IMR-90 (cell line): Measurements from ENCODE around the gene PARP6. TPM values are rescaled to one million over a fixed set of nuclear protein-coding genes. Genes with fewer than 3 reads are reported as not detected.
A peak's percentile ranks its signal among the peaks of the same experiment; 100 is the strongest.

Experiments
- ATAC-seq: fragments of 200-7000 bp; cut with Tn5 transposase; 2 replicates; pipeline ENCODE4 v1.9.1; 2020; ENCODE audit warnings: low read depth, mild to moderate bottlenecking, moderate library complexity
- BruUV-seq: library from RNA; stranded (reverse); fragments of 400-500 nt; replicated peaks from 2 replicates; lab custom pipeline; 2021; lab: Mats Ljungman, UMichigan
- CTCF ChIA-PET: fragments of 300-600 bp; formaldehyde crosslinking; extraction: SDS; loops from one replicate; lab custom pipeline; 2021; ENCODE audit warnings: antibody characterized with exemption; lab: Yijun Ruan, JAX
- POLR2A ChIA-PET: fragments of 300-600 bp; sonication (Branson Sonifier 250); formaldehyde crosslinking; loops from one replicate; lab custom pipeline; 2022; ENCODE audit warnings: antibody characterized with exemption; ENCODE audit not compliant: unreplicated experiment; lab: Charles Lee
- DNase-seq: peaks from one replicate; pipeline ENCODE4 v3.0.0; 2013
- H2AFZ ChIP-seq: replicated peaks from 2 replicates; pipeline ENCODE3; 2013; ENCODE audit warnings: low read length, mild to moderate bottlenecking; ENCODE audit not compliant: poor library complexity
- H2AK5ac ChIP-seq: 2 replicates; pipeline ENCODE4 v1.6.1; 2013; ENCODE audit warnings: low read depth, low read length, inconsistent platforms
- H2AK9ac ChIP-seq: replicated peaks from 2 replicates; pipeline ENCODE3; 2013; ENCODE audit warnings: mild to moderate bottlenecking, low read depth, low read length, moderate library complexity; ENCODE audit not compliant: poor library complexity
- H2BK120ac ChIP-seq: 2 replicates; pipeline ENCODE4 v1.6.1; 2013; ENCODE audit warnings: low read depth, low read length, inconsistent platforms
- H2BK15ac ChIP-seq: 3 replicates; pipeline ENCODE4 v1.6.1; 2013; ENCODE audit warnings: low read depth, low read length, inconsistent platforms
- H2BK20ac ChIP-seq: 2 replicates; pipeline ENCODE4 v1.6.1; 2013; ENCODE audit warnings: low read depth, mild to moderate bottlenecking, inconsistent platforms, low read length, moderate library complexity
- H2BK5ac ChIP-seq: 2 replicates; pipeline ENCODE4 v1.6.1; 2013; ENCODE audit warnings: mild to moderate bottlenecking, low read depth, low read length, inconsistent platforms; ENCODE audit not compliant: poor library complexity, severe bottlenecking
- H3K14ac ChIP-seq: replicated peaks from 2 replicates; pipeline ENCODE4 v1.6.1; 2013; ENCODE audit warnings: low read depth, low read length, inconsistent platforms
- H3K18ac ChIP-seq: 2 replicates; pipeline ENCODE4 v1.6.1; 2013; ENCODE audit warnings: low read depth, low read length, control low read depth
- H3K23ac ChIP-seq: 2 replicates; pipeline ENCODE4 v1.6.1; 2013; ENCODE audit warnings: low read depth, low read length, inconsistent platforms
- H3K27ac ChIP-seq: 2 replicates; pipeline ENCODE4 v1.5.1; 2013; ENCODE audit warnings: mild to moderate bottlenecking, control low read depth, low read length; ENCODE audit not compliant: insufficient read depth
- H3K27me3 ChIP-seq: 2 replicates; pipeline ENCODE4 v1.6.1; 2013; ENCODE audit warnings: low read length; ENCODE audit not compliant: control insufficient read depth, insufficient read depth
- H3K36me3 ChIP-seq: 2 replicates; pipeline ENCODE4 v1.6.1; 2013; ENCODE audit warnings: low read length, mixed read lengths; ENCODE audit not compliant: control insufficient read depth, insufficient read depth
- H3K4ac ChIP-seq: 2 replicates; pipeline ENCODE4 v1.6.1; 2013; ENCODE audit warnings: low read depth, low read length, inconsistent platforms
- H3K4me1 ChIP-seq: 2 replicates; pipeline ENCODE4 v1.6.1; 2013; ENCODE audit warnings: low read length, mixed read lengths; ENCODE audit not compliant: control insufficient read depth, insufficient read depth
- H3K4me2 ChIP-seq: 2 replicates; pipeline ENCODE4 v1.6.1; 2013; ENCODE audit warnings: low read depth, mild to moderate bottlenecking, control low read depth, low read length, moderate library complexity
- H3K4me3 ChIP-seq: 2 replicates; pipeline ENCODE4 v1.5.1; 2013; ENCODE audit warnings: low read depth, mild to moderate bottlenecking, control low read depth, low read length, moderate library complexity; ENCODE audit not compliant: insufficient read depth
- H3K56ac ChIP-seq: 2 replicates; pipeline ENCODE4 v1.6.1; 2013; ENCODE audit warnings: low read length, inconsistent platforms; ENCODE audit not compliant: insufficient read depth; ENCODE audit errors: extremely low read depth
- H3K79me1 ChIP-seq, 2 experiments: 2 replicates each; pipeline ENCODE4 v1.6.1; 2013; ENCODE audit warnings: low read length in 2 of 2, inconsistent platforms in 1 of 2, low read depth in 1 of 2
- H3K9ac ChIP-seq: 2 replicates; pipeline ENCODE4 v1.6.1; 2013; ENCODE audit warnings: low read depth, low read length, control low read depth
- H3K9me1 ChIP-seq: 2 replicates; pipeline ENCODE4 v1.6.1; 2013; ENCODE audit warnings: low read length, inconsistent platforms; ENCODE audit not compliant: insufficient read depth
- H3K9me3 ChIP-seq: 2 replicates; pipeline ENCODE4 v1.6.1; 2013; ENCODE audit warnings: low read length; ENCODE audit not compliant: control insufficient read depth, insufficient read depth
- H4K20me1 ChIP-seq: 2 replicates; pipeline ENCODE4 v1.6.1; 2013; ENCODE audit warnings: low read length, inconsistent platforms; ENCODE audit not compliant: insufficient read depth
- H4K5ac ChIP-seq: 2 replicates; pipeline ENCODE4 v1.6.1; 2013; ENCODE audit warnings: mild to moderate bottlenecking, low read depth, low read length, control low read depth
- H4K8ac ChIP-seq, 2 experiments: 2 replicates each; pipeline ENCODE4 v1.6.1; 2013; ENCODE audit warnings: low read depth in 2 of 2, low read length in 2 of 2, control low read depth in 1 of 2, inconsistent platforms in 1 of 2
- H4K91ac ChIP-seq: 2 replicates; pipeline ENCODE4 v1.6.1; 2013; ENCODE audit warnings: low read depth, low read length, inconsistent platforms; ENCODE audit not compliant: insufficient read depth
- CEBPB ChIP-seq: IDR thresholded peaks from 2 replicates; pipeline ENCODE4 v1.6.1; 2012; ENCODE audit warnings: low read depth, low read length, improper control_type of control experiment
- CHD1 ChIP-seq: IDR thresholded peaks from 2 replicates; pipeline ENCODE4 v1.6.1; 2012; ENCODE audit warnings: low read depth, low read length, improper control_type of control experiment
- MAFK ChIP-seq: IDR thresholded peaks from 2 replicates; pipeline ENCODE4 v1.6.1; 2012; ENCODE audit warnings: low read depth, low read length, improper control_type of control experiment
- MAZ ChIP-seq: IDR thresholded peaks from 2 replicates; pipeline ENCODE4 v1.6.1; 2012; ENCODE audit warnings: low read depth, mild to moderate bottlenecking, low read length, improper control_type of control experiment, moderate library complexity, borderline replicate concordance
- NFE2L2 ChIP-seq: fragments of 150-350 bp; IDR thresholded peaks from 2 replicates; pipeline ENCODE4 v1.6.1; 2016; ENCODE audit warnings: low read depth, mild to moderate bottlenecking, low read length
- RCOR1 ChIP-seq: IDR thresholded peaks from 2 replicates; pipeline ENCODE4 v1.6.1; 2012; ENCODE audit warnings: mild to moderate bottlenecking, low read length, improper control_type of control experiment; ENCODE audit not compliant: insufficient replicate concordance
- SMC3 ChIP-seq: fragments of 150-350 bp; IDR thresholded peaks from 2 replicates; pipeline ENCODE4 v1.6.1; 2016; ENCODE audit warnings: low read depth, mild to moderate bottlenecking, antibody characterized with exemption, low read length, moderate library complexity
- whole genome bisulfite sequencing, 2 experiments: methylation state at CpG; one replicate each; pipeline versions ENCODE4 v1.1.5 to v1.1.7; 2013; ENCODE audit warnings: missing lambda C conversion rate in 2 of 2; ENCODE audit not compliant: insufficient read length in 1 of 2; ENCODE audit errors: extremely low coverage in 2 of 2; 5-methylcytosine and 5-hydroxymethylcytosine counted together
- dilution Hi-C: fragments of 300-500 bp; cut with HindIII; formaldehyde crosslinking; loops from one replicate; pipeline ENCODE4 v1.14.3; 2018; ENCODE audit warnings: low sequenced_read_pairs; ENCODE audit not compliant: unreplicated experiment
- in situ Hi-C: fragments of 300-500 bp; cut with MboI; formaldehyde crosslinking; loops from 3 replicates; pipeline ENCODE4 v1.14.3; 2019; ENCODE audit warnings: low sequenced_read_pairs, inconsistent platforms, mixed read lengths
- intact Hi-C: fragments of 100-400 bp; cut with micrococcal nuclease; formaldehyde crosslinking; loops from 2 replicates; pipeline ENCODE4 v1.10.0; 2022
- polyA plus RNA-seq, 3 experiments: library from polyadenylated mRNA; depleted of rRNA; stranded (reverse); fragments of >200 nt; gene quantifications; 2 replicates each; pipeline ENCODE4 v1.2.3, GENCODE V29; 2012; ENCODE audit warnings: low replicate concordance in 1 of 3
- total RNA-seq: library from RNA; depleted of rRNA; stranded (reverse); fragments of >200 nt; gene quantifications from 2 replicates; pipeline ENCODE4 v1.2.3, GENCODE V29; 2012
- TF ChIP-seq, protein P1 (sequence below): fragments of 150-350 bp; IDR thresholded peaks from 2 replicates; pipeline ENCODE4 v1.6.1; 2017; ENCODE audit warnings: mild to moderate bottlenecking, antibody characterized with exemption, low read length, low read depth

PARP6 gene
- total and polyA plus RNA-seq, 2 of the 4 experiments (the other 2 are of a cell fraction), result 13.4 to 45.1 TPM

DNA sequence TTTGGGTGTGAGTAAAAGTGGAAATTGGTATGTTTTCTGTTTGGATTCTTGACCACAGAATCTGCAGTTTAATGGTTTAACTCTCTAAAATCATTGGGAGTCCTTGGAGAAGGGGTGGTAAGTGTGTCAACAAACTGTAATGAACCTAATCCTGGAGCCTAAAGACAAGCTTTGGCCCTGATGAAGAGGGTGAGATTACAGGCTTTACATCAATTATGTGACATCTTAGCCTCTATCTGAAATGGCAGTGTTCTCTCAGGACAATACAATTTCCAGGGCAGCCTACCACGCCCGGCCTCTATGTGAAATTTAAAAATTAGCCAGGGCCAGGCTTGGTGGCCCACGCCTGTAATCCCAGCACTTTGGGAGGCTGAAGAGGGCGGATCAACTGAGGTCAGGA is 37.1 kb downstream of the PARP6 start:
- WGBS, 2 experiments, result 89% methylated on average over 3 of the region's 4 CpGs; no CpG with 5 or more reads in 1 of the 2 experiments
- in situ Hi-C loops, result no loop called here
- TF ChIP-seq RCOR1, result no peak
- TF ChIP-seq MAFK, result no peak
- no peak for TF ChIP-seq CHD1
- no peak for TF ChIP-seq SMC3
- no peak for TF ChIP-seq NFE2L2
- no peak for TF ChIP-seq MAZ
- no peak for TF ChIP-seq CEBPB
- TF ChIP-seq, protein P1, sequence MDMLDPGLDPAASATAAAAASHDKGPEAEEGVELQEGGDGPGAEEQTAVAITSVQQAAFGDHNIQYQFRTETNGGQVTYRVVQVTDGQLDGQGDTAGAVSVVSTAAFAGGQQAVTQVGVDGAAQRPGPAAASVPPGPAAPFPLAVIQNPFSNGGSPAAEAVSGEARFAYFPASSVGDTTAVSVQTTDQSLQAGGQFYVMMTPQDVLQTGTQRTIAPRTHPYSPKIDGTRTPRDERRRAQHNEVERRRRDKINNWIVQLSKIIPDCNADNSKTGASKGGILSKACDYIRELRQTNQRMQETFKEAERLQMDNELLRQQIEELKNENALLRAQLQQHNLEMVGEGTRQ, result no peak

More for the DNA sequence above, 37.1 kb downstream of the PARP6 start:
- peak overlapping the region; percentile 36; the same call in 1 of the 2 replicates for H4K91ac ChIP-seq
- H2AFZ ChIP-seq, result no peak overlapping the region
- H2BK5ac ChIP-seq, result no peak overlapping the region
- no peaks in the 10 kb centered on the region; the same call in 1 of the 2 replicates for H3K36me3 ChIP-seq
- DNase-seq (no peak), ATAC-seq (no peak)
- H4K20me1 ChIP-seq, result peaks cover 7% of the 10 kb centered on the region
- intact Hi-C loops, result no loop called here
- H4K8ac ChIP-seq, result no peak overlapping the region
- no TSS peak for BruUV-seq
- H3K9me1 ChIP-seq, result peaks cover 20% of the 10 kb centered on the region
- no peak overlapping the region for H3K27ac ChIP-seq
- H3K56ac ChIP-seq, result no peak overlapping the region
- 0 out of 3 replicates have a peak overlapping the region, but pooled peaks have one; percentile 40 for H2BK15ac ChIP-seq
- peak overlapping the region; percentile 71; the same call in 1 of the 2 replicates for H2BK20ac ChIP-seq
- H3K79me1 ChIP-seq, result peaks cover 15 to 40% of the 10 kb centered on the region in 2 experiments; a peak in 3 of 4 replicates
- dilution Hi-C loops, result no loop called here
- H3K14ac ChIP-seq, result no peak overlapping the region
- H3K4me3 ChIP-seq, result no peak overlapping the region
- no peak overlapping the region for H3K18ac ChIP-seq
- H2BK120ac ChIP-seq, result peak overlapping the region; percentile 45
- H3K9ac ChIP-seq, result no peak overlapping the region
- ChIA-PET POLR2A (no interaction called here), CTCF (no interaction called here)
- no peaks in the 10 kb centered on the region for H3K27me3 ChIP-seq
- H3K4me1 ChIP-seq, result peaks cover 15% of the 10 kb centered on the region
- H2AK9ac ChIP-seq, result no peak overlapping the region
- H2AK5ac ChIP-seq, result no peak overlapping the region
- peak overlapping the region; percentile 71 for H3K23ac ChIP-seq
- no peak overlapping the region for H3K4me2 ChIP-seq
- H3K9me3 ChIP-seq, result no peaks in the 10 kb centered on the region
- H4K5ac ChIP-seq, result no peak overlapping the region
- peak overlapping the region; percentile 52; the same call in 1 of the 2 replicates for H3K4ac ChIP-seq
